ENCODE results near the gene FAM3A.

DNA sequence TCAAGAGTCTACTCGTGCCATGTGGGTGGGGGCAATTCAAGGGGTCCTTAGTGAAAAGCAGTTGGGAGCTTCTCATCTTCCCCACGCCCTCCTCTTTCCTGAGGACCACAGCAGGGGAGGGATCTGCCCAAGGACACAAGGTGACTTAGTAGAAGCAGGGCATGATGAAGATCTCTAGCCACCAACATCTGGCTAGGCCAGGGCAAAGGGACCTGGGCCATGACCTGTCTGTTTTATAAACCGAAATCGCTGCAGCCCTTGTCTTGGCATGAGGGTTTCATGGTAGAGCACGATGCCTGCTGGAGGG lies 25.5 kb upstream of the FAM3A start:
- TF ChIP-seq, protein P1, sequence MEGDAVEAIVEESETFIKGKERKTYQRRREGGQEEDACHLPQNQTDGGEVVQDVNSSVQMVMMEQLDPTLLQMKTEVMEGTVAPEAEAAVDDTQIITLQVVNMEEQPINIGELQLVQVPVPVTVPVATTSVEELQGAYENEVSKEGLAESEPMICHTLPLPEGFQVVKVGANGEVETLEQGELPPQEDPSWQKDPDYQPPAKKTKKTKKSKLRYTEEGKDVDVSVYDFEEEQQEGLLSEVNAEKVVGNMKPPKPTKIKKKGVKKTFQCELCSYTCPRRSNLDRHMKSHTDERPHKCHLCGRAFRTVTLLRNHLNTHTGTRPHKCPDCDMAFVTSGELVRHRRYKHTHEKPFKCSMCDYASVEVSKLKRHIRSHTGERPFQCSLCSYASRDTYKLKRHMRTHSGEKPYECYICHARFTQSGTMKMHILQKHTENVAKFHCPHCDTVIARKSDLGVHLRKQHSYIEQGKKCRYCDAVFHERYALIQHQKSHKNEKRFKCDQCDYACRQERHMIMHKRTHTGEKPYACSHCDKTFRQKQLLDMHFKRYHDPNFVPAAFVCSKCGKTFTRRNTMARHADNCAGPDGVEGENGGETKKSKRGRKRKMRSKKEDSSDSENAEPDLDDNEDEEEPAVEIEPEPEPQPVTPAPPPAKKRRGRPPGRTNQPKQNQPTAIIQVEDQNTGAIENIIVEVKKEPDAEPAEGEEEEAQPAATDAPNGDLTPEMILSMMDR (IDR thresholded peaks at IDR 0.05): no peak
- no peak for TF ChIP-seq EP300 (IDR thresholded peaks at IDR 0.05)

Data from tibial nerve (tissue), 4 donors.